ENCODE results near the gene DHX30. TPM values are rescaled to one million over a fixed set of nuclear protein-coding genes. Genes with fewer than 3 reads are reported as not detected.

Gene DHX30
- polyA plus RNA-seq, 1 of the 3 experiments (the other 2 are of a cell fraction): 86.3 TPM

GRCh38 chr3:47838503-47838902 lies 35.6 kb downstream of the DHX30 start:
- no peak overlapping the region for H3K9ac ChIP-seq
- no peaks in the 10 kb centered on the region for H3K27me3 ChIP-seq (ENCODE audit: insufficient read depth)
- peaks cover 16% of the 10 kb centered on the region; the same call in 1 of the 2 replicates for H3K79me2 ChIP-seq (ENCODE audit: insufficient read depth)
- no peaks in the 10 kb centered on the region for H3K9me2 ChIP-seq
- 95% methylated on average over 4 of the region's 5 CpGs for WGBS (ENCODE audit: low lambda C conversion rate)
- 0 out of 2 replicates have a peak, but pooled peaks cover 13% of the 10 kb centered on the region for H4K20me1 ChIP-seq (ENCODE audit: insufficient read depth)
- no peak overlapping the region for H2AFZ ChIP-seq (ENCODE audit: low read depth)
- no peaks in the 10 kb centered on the region for H3K4me1 ChIP-seq (ENCODE audit: control insufficient read depth in 1 of 2, insufficient read depth in 2 of 2, low read depth in 1 of 2, low read length in 1 of 2)
- DNase-seq: no peak
- ChIA-PET CTCF (interaction anchor here (1.1 to 7.4 kb wide), 14 partner anchors 12 to 349 kb away, joined by 3 to 85 read pairs (median 8); no protein-coding TSS in a partner anchor), POLR2A (no interaction called here)
- H3K36me3 ChIP-seq (replicated peaks in 1 of 2; ENCODE audit: control insufficient read depth in 1 of 2, insufficient read depth in 2 of 2, low read length in 1 of 2): peaks cover 50 to 65% of the 10 kb centered on the region in 2 experiments
- no peak overlapping the region for H3K4me3 ChIP-seq (ENCODE audit: low read depth in 2 of 2, low read length in 1 of 2)
- H3F3A ChIP-seq (replicated peaks; ENCODE audit: insufficient read depth): peaks cover 7% of the 10 kb centered on the region
- H3K27ac ChIP-seq (ENCODE audit: low read depth in 2 of 2, low read length in 1 of 2): no peak overlapping the region
- no peak for TF ChIP-seq TEAD4 (IDR thresholded peaks at IDR 0.05; ENCODE audit: borderline replicate concordance, insufficient read depth)
- no peak for TF ChIP-seq RXRA (IDR thresholded peaks at IDR 0.05; ENCODE audit: borderline replicate concordance, low read depth)
- no peak for TF ChIP-seq RCOR1 (IDR thresholded peaks at IDR 0.05; ENCODE audit: low read length)
- no peak for TF ChIP-seq ELF1 (IDR thresholded peaks at IDR 0.05)
- no peak for TF ChIP-seq MAX (IDR thresholded peaks at IDR 0.05; ENCODE audit: low read depth)
- no peak for TF ChIP-seq GABPA (IDR thresholded peaks at IDR 0.05; ENCODE audit: low read depth)
- no peak for TF ChIP-seq REST (IDR thresholded peaks at IDR 0.05; ENCODE audit: low read depth, low read length)
- TF ChIP-seq SMC3 (IDR thresholded peaks at IDR 0.05; ENCODE audit: low read depth, low read length): no peak
- no peak overlapping the region for H3K4me2 ChIP-seq
- H3K9me3 ChIP-seq: no peaks in the 10 kb centered on the region

DNA sequence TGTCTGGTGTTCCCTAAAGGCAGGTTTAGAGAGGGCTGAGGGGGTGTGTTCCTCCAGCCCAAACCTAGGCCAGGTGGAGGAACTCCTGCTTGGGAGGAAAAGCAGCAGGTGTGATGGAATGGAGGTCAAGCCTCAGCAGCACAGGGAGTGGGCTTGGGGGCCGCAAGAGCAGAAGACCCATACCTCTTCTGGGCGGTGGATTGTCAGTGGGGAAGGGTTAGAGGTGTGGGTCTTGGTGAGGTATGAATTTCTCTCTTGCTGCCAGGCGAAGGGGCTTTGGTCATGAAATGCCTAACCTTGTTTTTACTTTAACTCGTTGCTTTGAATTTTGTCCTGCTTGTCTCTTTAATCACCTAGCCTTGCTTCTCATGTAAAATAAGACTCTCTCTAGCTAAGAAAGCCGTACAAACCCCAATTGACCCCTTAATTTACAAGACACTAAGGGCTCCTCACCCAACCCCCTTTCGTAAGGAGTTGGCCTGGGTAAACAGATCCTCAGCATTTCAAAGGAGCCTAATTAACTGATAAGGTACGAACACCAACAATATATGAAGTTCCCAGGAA lies 38.9 kb downstream of the DHX30 start:
- DNase-seq: no peak
- Histone ChIP-seq H3K4me2 (no peak overlapping the region), H2AFZ (ENCODE audit: low read depth) (no peak overlapping the region), H3K4me1 (ENCODE audit: control insufficient read depth in 1 of 2, insufficient read depth in 2 of 2, low read depth in 1 of 2, low read length in 1 of 2) (no peaks in the 10 kb centered on the region), H4K20me1 (ENCODE audit: insufficient read depth) (0 out of 2 replicates have a peak, but pooled peaks cover 13% of the 10 kb centered on the region), H3K9me2 (no peaks in the 10 kb centered on the region), H3K9me3 (no peaks in the 10 kb centered on the region), H3K36me3 (replicated peaks in 1 of 2; ENCODE audit: control insufficient read depth in 1 of 2, insufficient read depth in 2 of 2, low read length in 1 of 2) (peaks cover 62 to 65% of the 10 kb centered on the region in 2 experiments), H3K27me3 (ENCODE audit: insufficient read depth) (no peaks in the 10 kb centered on the region), H3K9ac (no peak overlapping the region), H3K27ac (ENCODE audit: low read depth in 2 of 2, low read length in 1 of 2) (no peak overlapping the region), H3F3A (replicated peaks; ENCODE audit: insufficient read depth) (peaks cover 3% of the 10 kb centered on the region), H3K4me3 (ENCODE audit: low read depth in 2 of 2, low read length in 1 of 2) (no peak overlapping the region), H3K79me2 (ENCODE audit: insufficient read depth) (peaks cover 16% of the 10 kb centered on the region; the same call in 1 of the 2 replicates)
- ChIA-PET POLR2A (no interaction called here), CTCF (interaction anchor here (2.2 to 7.4 kb wide), 2 partner anchors 16 to 311 kb away, joined by 11 to 85 read pairs; no protein-coding TSS in a partner anchor)
- 88% methylated on average over 7 of the region's 7 CpGs for WGBS (ENCODE audit: low lambda C conversion rate)
- no peak for TF ChIP-seq MEF2A (IDR thresholded peaks at IDR 0.05; ENCODE audit: borderline replicate concordance, low read depth)
- TF ChIP-seq CHD2 (IDR thresholded peaks at IDR 0.05; ENCODE audit: low read length, partially characterized antibody): no peak
